GM23248 (cell line): ENCODE data around the gene TBATA. TPM values are rescaled to one million over a fixed set of nuclear protein-coding genes. Genes with fewer than 3 reads are reported as not detected.

Experiments
- DNase-seq: peaks from one replicate; pipeline ENCODE4 v3.0.0-alpha.2; 2015
- H2AFZ ChIP-seq: fragments of 200-600 bp; sonication (generic); 2 replicates; pipeline ENCODE4 v1.6.1; 2016; ENCODE audit warnings: antibody characterized with exemption
- H3F3A ChIP-seq: fragments of 200-600 bp; sonication (generic); 2 replicates; pipeline ENCODE4 v1.6.1; 2016; ENCODE audit warnings: mild to moderate bottlenecking, antibody characterized with exemption, mixed run types; ENCODE audit not compliant: insufficient read depth
- H3K27ac ChIP-seq: fragments of 200-600 bp; sonication (generic); 2 replicates; pipeline ENCODE4 v1.5.1; 2016; ENCODE audit warnings: mild to moderate bottlenecking
- H3K27me3 ChIP-seq: fragments of 200-600 bp; sonication (generic); replicated peaks from 2 replicates; pipeline ENCODE4 v1.6.1; 2016; ENCODE audit warnings: mild to moderate bottlenecking; ENCODE audit not compliant: insufficient read depth
- H3K36me3 ChIP-seq: fragments of 200-600 bp; sonication (generic); 2 replicates; pipeline ENCODE4 v1.6.1; 2016; ENCODE audit warnings: low read depth, mild to moderate bottlenecking
- H3K4me1 ChIP-seq: fragments of 200-600 bp; sonication (generic); 2 replicates; pipeline ENCODE4 v1.6.1; 2016; ENCODE audit warnings: mild to moderate bottlenecking; ENCODE audit not compliant: insufficient read depth
- H3K4me2 ChIP-seq: fragments of 200-600 bp; sonication (generic); one replicate; pipeline ENCODE4 v1.6.1; 2016; ENCODE audit warnings: mild to moderate bottlenecking; ENCODE audit not compliant: unreplicated experiment
- H3K4me3 ChIP-seq: fragments of 200-600 bp; sonication (generic); 2 replicates; pipeline ENCODE4 v1.5.1; 2016; ENCODE audit warnings: mild to moderate bottlenecking
- H3K79me2 ChIP-seq: fragments of 200-600 bp; sonication (generic); 2 replicates; pipeline ENCODE4 v1.6.1; 2016; ENCODE audit warnings: mild to moderate bottlenecking; ENCODE audit not compliant: insufficient read depth
- H3K9ac ChIP-seq: fragments of 200-600 bp; sonication (generic); 2 replicates; pipeline ENCODE4 v1.6.1; 2016; ENCODE audit warnings: mild to moderate bottlenecking
- H3K9me2 ChIP-seq: fragments of 200-600 bp; sonication (generic); 2 replicates; pipeline ENCODE4 v1.6.1; 2016; ENCODE audit warnings: mixed run types, mild to moderate bottlenecking, moderate library complexity; ENCODE audit not compliant: insufficient read depth
- H3K9me3 ChIP-seq: fragments of 200-600 bp; sonication (generic); one replicate; pipeline ENCODE4 v1.6.1; 2017; ENCODE audit warnings: low read depth
- H4K20me1 ChIP-seq: fragments of 200-600 bp; sonication (generic); 2 replicates; pipeline ENCODE4 v1.6.0; 2016; ENCODE audit not compliant: insufficient read depth
- EZH2 ChIP-seq: fragments of 200-600 bp; sonication (generic); IDR thresholded peaks from 2 replicates; pipeline ENCODE4 v1.6.1; 2018; ENCODE audit warnings: antibody characterized with exemption, mild to moderate bottlenecking; ENCODE audit not compliant: insufficient read depth, poor library complexity, severe bottlenecking
- EZH2phosphoT487 ChIP-seq: fragments of 200-600 bp; sonication (generic); IDR thresholded peaks from 2 replicates; pipeline ENCODE4 v1.6.1; 2018; ENCODE audit warnings: antibody characterized with exemption, moderate library complexity, mild to moderate bottlenecking, low read depth; ENCODE audit not compliant: insufficient read depth
- WGBS, 2 experiments: methylation state at CpG; one replicate each; pipeline ENCODE4 v1.1.6; 2015 to 2017; ENCODE audit warnings: low lambda C conversion rate in 2 of 2, low coverage in 1 of 2; ENCODE audit errors: missing lambda C conversion rate in 2 of 2; 5-methylcytosine and 5-hydroxymethylcytosine counted together
- in situ Hi-C: fragments of 300-500 bp; cut with MboI; formaldehyde crosslinking; loops from 2 replicates; pipeline ENCODE4 v1.15.0; 2020
- polyA plus RNA-seq: library from polyadenylated mRNA; unstranded; fragments of >200 nt; fragmentation: Nextera tagmentation; extraction: Ambion mirVana; gene quantifications from 2 replicates; pipeline ENCODE4 v1.2.1, GENCODE V29; 2016
- total RNA-seq: library from RNA; depleted of rRNA; stranded (reverse); fragments of >200 nt; shearing (Covaris generic); gene quantifications from 2 replicates; pipeline ENCODE4 v1.2.3, GENCODE V29; 2014

The TBATA gene
- total and polyA plus RNA-seq, 2 experiments from 2014 or later, result not detected

GRCh38 chr10:70742537-70743429 lies 42.4 kb downstream of the TBATA start:
- no peaks in the 10 kb centered on the region for H3K9me2 ChIP-seq
- no peaks in the 10 kb centered on the region for H3K36me3 ChIP-seq
- in situ Hi-C loops, result no loop called here
- TF ChIP-seq EZH2 (no peak), EZH2phosphoT487 (no peak)
- H3K4me1 ChIP-seq, result 0 out of 2 replicates have a peak, but pooled peaks cover 4% of the 10 kb centered on the region
- H3K4me2 ChIP-seq, result no peak overlapping the region
- WGBS, 2 experiments, result 54% methylated on average over 8 of the region's 8 CpGs
- no peak overlapping the region for H3K27ac ChIP-seq
- no peak overlapping the region for H3K9ac ChIP-seq
- DNase-seq, result peak; percentile 45
- no peaks in the 10 kb centered on the region for H4K20me1 ChIP-seq
- no peak overlapping the region for H3K4me3 ChIP-seq
- no peaks in the 10 kb centered on the region for H3K27me3 ChIP-seq
- H3K79me2 ChIP-seq, result no peaks in the 10 kb centered on the region
- no peak overlapping the region for H2AFZ ChIP-seq
- no peaks in the 10 kb centered on the region for H3K9me3 ChIP-seq
- no peaks in the 10 kb centered on the region for H3F3A ChIP-seq

GRCh38 chr10:70740406-70741288 lies 44.5 kb downstream of the TBATA start:
- whole genome bisulfite sequencing, 2 experiments, result 62 to 79% methylated on average over 5 to 12 of the region's 12 CpGs
- Histone ChIP-seq H3K4me3 (no peak overlapping the region), H2AFZ (no peak overlapping the region), H3K4me2 (no peak overlapping the region), H3K27ac (no peak overlapping the region), H3K27me3 (no peaks in the 10 kb centered on the region), H3K9me3 (no peaks in the 10 kb centered on the region), H3K79me2 (no peaks in the 10 kb centered on the region), H3F3A (no peaks in the 10 kb centered on the region), H3K9me2 (no peaks in the 10 kb centered on the region), H3K4me1 (0 out of 2 replicates have a peak, but pooled peaks cover 4% of the 10 kb centered on the region), H4K20me1 (no peaks in the 10 kb centered on the region), H3K9ac (no peak overlapping the region), H3K36me3 (no peaks in the 10 kb centered on the region)
- TF ChIP-seq EZH2 (no peak), EZH2phosphoT487 (no peak)
- in situ Hi-C loops, result no loop called here
- no peak for DNase-seq

- no peaks in the 10 kb centered on the region for H3K27me3 ChIP-seq
- WGBS, 2 experiments, result 95 to 97% methylated on average over 12 of the region's 12 CpGs
- no peaks in the 10 kb centered on the region for H3K9me3 ChIP-seq
- H3F3A ChIP-seq, result no peaks in the 10 kb centered on the region
- H3K9me2 ChIP-seq, result no peaks in the 10 kb centered on the region
- in situ Hi-C loops, result no loop called here
- no peak for DNase-seq
- H4K20me1 ChIP-seq, result no peaks in the 10 kb centered on the region
- TF ChIP-seq EZH2 (no peak), EZH2phosphoT487 (no peak)
- 0 out of 2 replicates have a peak, but pooled peaks cover 4% of the 10 kb centered on the region for H3K4me1 ChIP-seq
- no peak overlapping the region for H3K4me2 ChIP-seq
- no peaks in the 10 kb centered on the region for H3K79me2 ChIP-seq
- H2AFZ ChIP-seq, result no peak overlapping the region
- no peak overlapping the region for H3K27ac ChIP-seq
- H3K9ac ChIP-seq, result no peak overlapping the region
- no peaks in the 10 kb centered on the region for H3K36me3 ChIP-seq
- no peak overlapping the region for H3K4me3 ChIP-seq
Measured at GRCh38 chr10:70738761-70739121, 46.4 kb downstream of the TBATA start.

- in situ Hi-C loops, result no loop called here
- H3K4me1 ChIP-seq, result 0 out of 2 replicates have a peak, but pooled peaks cover 4% of the 10 kb centered on the region
- H2AFZ ChIP-seq, result no peak overlapping the region
- H3K9me2 ChIP-seq, result no peaks in the 10 kb centered on the region
- H3K27ac ChIP-seq, result no peak overlapping the region
- H3K4me3 ChIP-seq, result no peak overlapping the region
- no peak for DNase-seq
- H3K36me3 ChIP-seq, result no peaks in the 10 kb centered on the region
- H3F3A ChIP-seq, result no peaks in the 10 kb centered on the region
- no peaks in the 10 kb centered on the region for H4K20me1 ChIP-seq
- H3K9me3 ChIP-seq, result no peaks in the 10 kb centered on the region
- H3K79me2 ChIP-seq, result no peaks in the 10 kb centered on the region
- H3K9ac ChIP-seq, result no peak overlapping the region
- TF ChIP-seq EZH2 (no peak), EZH2phosphoT487 (no peak)
- WGBS, 2 experiments, result 74% methylated on average over 3 of the region's 3 CpGs
- no peaks in the 10 kb centered on the region for H3K27me3 ChIP-seq
- no peak overlapping the region for H3K4me2 ChIP-seq
Measured at GRCh38 chr10:70738006-70738760, 47.0 kb downstream of the TBATA start.
